Activated naive CD8-positive, alpha-beta T cell treated with anti-CD3 and anti-CD28 coated beads, Interleukin-2, amount 10 ng/mL, durations not matched to agents 7 days and 5 days (primary cell): ENCODE data around the gene MCF2L. TPM values are rescaled to one million over a fixed set of nuclear protein-coding genes. Genes with fewer than 3 reads are reported as not detected.
A peak's percentile ranks its signal among the peaks of the same experiment; 100 is the strongest.
"Not testable (repeated sequence)": the region's sequence is repeated elsewhere in the genome, so short reads cannot be mapped to it uniquely, and the experiment has no call there.

Experiments
- ATAC-seq: fragments of 150-1000 bp; cut with Tn5 transposase; one replicate; pipeline ENCODE4 v1.10.0; 2021; ENCODE audit warnings: low read depth, moderate library complexity
- POLR2A ChIA-PET: fragments of 350-600 bp; sonication (Branson Sonifier 250); formaldehyde crosslinking; loops from one replicate; lab custom pipeline; 2021; ENCODE audit warnings: antibody characterized with exemption; lab: Charles Lee
- DNase-seq: peaks from one replicate; pipeline ENCODE4 v3.0.0; 2021
- H3K27ac Mint-ChIP-seq: one replicate; pipeline ENCODE4 v1.8.0; 2022; ENCODE audit warnings: mild to moderate bottlenecking, mixed read lengths
- H3K27me3 Mint-ChIP-seq: one replicate; pipeline ENCODE4 v1.8.0; 2022; ENCODE audit warnings: mild to moderate bottlenecking, moderate library complexity, mixed read lengths
- H3K36me3 Mint-ChIP-seq: one replicate; pipeline ENCODE4 v1.8.0; 2021; ENCODE audit warnings: mild to moderate bottlenecking, mixed read lengths
- H3K4me1 Mint-ChIP-seq: one replicate; pipeline ENCODE4 v1.8.0; 2021; ENCODE audit warnings: mixed read lengths
- H3K4me3 Mint-ChIP-seq: one replicate; pipeline ENCODE4 v1.8.0; 2022; ENCODE audit warnings: mild to moderate bottlenecking, moderate library complexity, mixed read lengths
- H3K9me3 Mint-ChIP-seq: one replicate; pipeline ENCODE4 v1.8.0; 2021; ENCODE audit warnings: mixed read lengths
- total RNA-seq, 2 experiments: library from RNA; stranded (reverse); gene quantifications; one replicate each; pipeline ENCODE4 v1.2.3, GENCODE V29; 2021

MCF2L gene
- total RNA-seq, 2 experiments from 2014 or later, result 9.3 to 11.5 TPM

DNA sequence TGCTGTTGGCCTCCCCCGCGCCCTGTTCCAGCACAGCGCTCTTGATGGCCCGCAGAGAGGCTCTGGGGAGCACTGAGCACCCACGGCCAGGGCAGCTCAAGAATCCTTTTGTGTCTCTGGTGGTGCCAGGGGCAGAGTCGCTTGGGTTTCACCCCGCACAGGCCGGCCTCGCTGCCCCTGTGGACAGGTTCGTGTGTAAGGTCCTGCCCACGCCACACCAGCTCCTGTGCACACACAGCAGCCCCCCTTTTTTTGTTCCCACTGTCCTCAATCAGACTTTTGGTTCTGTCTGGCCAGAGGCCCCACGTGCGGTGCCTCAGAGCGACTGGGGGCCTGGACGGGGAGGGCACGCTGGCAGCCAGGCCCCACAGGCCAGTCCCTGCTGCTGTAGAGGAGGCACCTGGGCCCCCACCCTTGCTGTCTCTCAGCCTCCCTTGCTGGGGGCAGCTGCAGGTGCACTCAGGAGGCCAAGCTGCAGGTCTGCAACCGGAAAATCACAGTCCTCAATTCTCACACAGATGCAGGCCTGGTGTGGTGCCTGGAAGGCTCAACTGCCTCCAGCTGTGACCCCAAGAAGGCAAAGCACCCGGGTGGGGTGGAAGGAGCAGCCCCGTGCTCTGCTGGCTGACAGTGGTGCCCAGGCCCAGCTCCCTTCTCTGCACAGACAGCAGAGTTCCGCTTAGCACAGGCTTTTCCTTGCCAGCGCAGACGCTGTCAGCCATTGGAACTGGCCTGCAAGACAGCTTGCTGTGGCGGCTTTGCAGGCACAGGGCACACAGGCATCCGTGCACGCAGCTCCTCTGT, 124.0 kb downstream of the MCF2L start:
- no peaks in the 10 kb centered on the region for H3K4me1 Mint-ChIP-seq
- no peaks in the 10 kb centered on the region for H3K36me3 Mint-ChIP-seq
- ATAC-seq (no peak), DNase-seq (no peak)
- POLR2A ChIA-PET, result no interaction called here
- H3K4me3 Mint-ChIP-seq, result no peak overlapping the region
- H3K27me3 Mint-ChIP-seq, result no peaks in the 10 kb centered on the region
- H3K27ac Mint-ChIP-seq, result no peak overlapping the region
- H3K9me3 Mint-ChIP-seq, result no peaks in the 10 kb centered on the region

GRCh38 chr13:113093580-113094409, 124.8 kb downstream of the MCF2L start:
- DNase-seq (no peak), ATAC-seq (no peak)
- Mint-ChIP-seq H3K27me3 (no peaks in the 10 kb centered on the region), H3K4me3 (no peak overlapping the region), H3K36me3 (no peaks in the 10 kb centered on the region), H3K27ac (no peak overlapping the region), H3K4me1 (no peaks in the 10 kb centered on the region), H3K9me3 (no peaks in the 10 kb centered on the region)
- POLR2A ChIA-PET, result no interaction called here

GRCh38 chr13:113094410-113094800, 125.4 kb downstream of the MCF2L start:
- no peaks in the 10 kb centered on the region for H3K27me3 Mint-ChIP-seq
- H3K27ac Mint-ChIP-seq, result no peak overlapping the region
- ATAC-seq (no peak), DNase-seq (no peak)
- no peaks in the 10 kb centered on the region for H3K36me3 Mint-ChIP-seq
- H3K4me3 Mint-ChIP-seq, result no peak overlapping the region
- H3K4me1 Mint-ChIP-seq, result no peaks in the 10 kb centered on the region
- POLR2A ChIA-PET, result interaction anchor here (0.6 kb wide), 1 partner anchor 96 kb away, joined by 6 read pairs; no protein-coding TSS in a partner anchor
- H3K9me3 Mint-ChIP-seq, result no peaks in the 10 kb centered on the region

GRCh38 chr13:113095146-113096051, 126.4 kb downstream of the MCF2L start:
- no peak for ATAC-seq
- H3K4me1 Mint-ChIP-seq, result no peaks in the 10 kb centered on the region
- no peak for DNase-seq
- H3K27me3 Mint-ChIP-seq, result no peaks in the 10 kb centered on the region
- no peaks in the 10 kb centered on the region for H3K9me3 Mint-ChIP-seq
- POLR2A ChIA-PET, result no interaction called here
- H3K36me3 Mint-ChIP-seq, result no peaks in the 10 kb centered on the region
- H3K4me3 Mint-ChIP-seq, result no peak overlapping the region
- H3K27ac Mint-ChIP-seq, result no peak overlapping the region

DNA sequence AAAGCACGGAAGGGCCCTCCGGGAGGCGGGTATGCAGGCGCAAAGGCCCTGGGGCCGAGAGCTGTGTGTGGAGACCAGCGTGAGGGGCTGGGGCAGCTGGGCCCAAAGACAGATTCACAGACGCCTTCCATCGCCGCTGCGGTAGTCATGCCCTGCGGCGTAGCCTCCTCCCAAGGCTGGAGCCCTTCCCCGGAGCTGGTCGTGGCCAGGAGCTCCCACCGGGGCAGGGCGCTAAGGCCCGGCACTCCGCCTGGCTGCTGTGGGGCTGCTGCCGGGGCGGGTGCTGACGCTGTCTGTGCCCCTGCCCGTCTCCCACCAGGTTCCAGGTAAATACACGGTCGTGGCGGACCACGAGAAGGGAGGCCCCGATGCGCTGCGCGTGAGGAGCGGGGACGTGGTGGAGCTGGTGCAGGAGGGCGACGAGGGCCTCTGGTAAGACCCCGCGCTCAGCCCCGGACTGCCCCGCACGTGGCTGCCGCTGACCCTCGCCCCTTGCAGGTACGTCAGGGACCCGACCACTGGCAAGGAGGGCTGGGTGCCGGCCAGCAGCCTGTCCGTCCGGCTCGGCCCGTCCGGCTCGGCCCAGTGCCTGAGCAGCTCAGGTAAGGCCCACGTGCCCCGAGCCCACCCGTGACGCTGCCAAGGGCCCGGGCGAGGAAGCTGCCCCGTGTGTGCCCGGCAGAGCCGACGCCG, 127.2 kb downstream of the MCF2L start:
- Mint-ChIP-seq H3K36me3 (no peaks in the 10 kb centered on the region), H3K4me3 (no peak overlapping the region), H3K27me3 (no peaks in the 10 kb centered on the region), H3K9me3 (no peaks in the 10 kb centered on the region), H3K27ac (no peak overlapping the region), H3K4me1 (no peaks in the 10 kb centered on the region)
- POLR2A ChIA-PET, result no interaction called here
- no peak for ATAC-seq
- DNase-seq, result no peak

DNA sequence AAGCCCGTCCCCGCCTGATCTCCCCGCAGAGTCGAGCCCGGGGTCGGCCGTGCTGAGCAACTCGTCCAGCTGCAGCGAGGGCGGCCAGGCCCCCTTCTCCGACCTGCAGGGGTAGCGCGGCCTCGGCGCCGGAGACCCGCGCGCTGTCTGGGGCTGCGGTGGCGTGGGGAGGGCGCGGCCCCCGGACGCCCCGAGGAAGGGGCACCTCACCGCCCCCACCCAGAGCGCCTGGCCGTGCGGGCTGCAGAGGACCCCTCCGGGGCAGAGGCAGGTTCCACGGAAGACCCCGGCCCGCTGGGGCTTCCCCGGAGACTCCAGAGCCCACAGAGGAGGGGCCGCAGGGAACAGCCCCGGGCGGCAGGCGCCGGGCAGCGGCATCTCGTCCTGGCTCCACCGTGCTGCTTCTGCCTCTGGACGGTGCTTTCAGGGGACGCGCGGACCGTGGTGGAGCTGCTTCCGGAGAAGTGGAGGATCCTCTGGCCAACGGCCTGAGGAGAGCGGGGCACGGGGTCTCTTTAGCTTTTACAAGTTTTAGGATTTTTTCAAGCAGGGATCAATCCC, 127.8 kb downstream of the MCF2L start:
- DNase-seq (no peak), ATAC-seq (no peak)
- Mint-ChIP-seq H3K27ac (no peak overlapping the region), H3K36me3 (no peaks in the 10 kb centered on the region), H3K4me3 (no peak overlapping the region), H3K27me3 (peaks cover 4% of the 10 kb centered on the region), H3K4me1 (no peaks in the 10 kb centered on the region), H3K9me3 (no peaks in the 10 kb centered on the region)
- POLR2A ChIA-PET, result no interaction called here

- Mint-ChIP-seq H3K4me3 (no peak overlapping the region), H3K27me3 (peaks cover 4% of the 10 kb centered on the region), H3K9me3 (no peaks in the 10 kb centered on the region), H3K36me3 (no peaks in the 10 kb centered on the region), H3K27ac (no peak overlapping the region), H3K4me1 (no peaks in the 10 kb centered on the region)
- no peak for ATAC-seq
- POLR2A ChIA-PET, result no interaction called here
- no peak for DNase-seq
Measured at GRCh38 chr13:113097651-113098050, 128.6 kb downstream of the MCF2L start.

DNA sequence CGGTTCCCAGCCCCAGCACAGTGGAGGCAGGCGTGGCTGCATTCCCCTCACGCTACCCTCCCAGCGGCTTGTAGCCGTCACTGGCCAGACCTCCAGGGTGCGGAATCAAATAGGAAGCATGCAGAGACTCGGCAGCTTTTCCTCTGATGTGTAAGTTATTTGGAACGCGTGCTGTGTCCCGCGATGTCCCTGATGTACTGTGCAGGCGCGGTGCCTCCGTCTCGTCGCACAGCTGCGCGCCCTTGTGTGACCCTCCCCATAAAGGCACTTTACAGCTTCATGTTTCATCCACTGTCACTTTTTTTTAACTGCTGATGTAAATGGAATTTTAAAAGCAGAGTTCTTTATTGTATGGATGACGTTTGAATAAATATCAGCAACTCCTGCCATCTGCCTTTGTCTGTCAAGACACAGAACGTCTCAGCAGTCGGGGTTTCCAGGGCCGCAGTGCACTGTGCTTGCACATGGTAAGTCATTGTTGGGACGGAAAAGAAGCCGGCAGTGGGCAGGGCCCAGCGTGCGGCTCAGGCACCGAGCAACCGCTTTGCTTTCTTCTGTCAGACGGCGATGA, 129.2 kb downstream of the MCF2L start:
- no peak overlapping the region for H3K4me3 Mint-ChIP-seq
- H3K27ac Mint-ChIP-seq, result no peak overlapping the region
- peaks cover 4% of the 10 kb centered on the region for H3K27me3 Mint-ChIP-seq
- POLR2A ChIA-PET, result no interaction called here
- ATAC-seq (no peak), DNase-seq (no peak)
- H3K4me1 Mint-ChIP-seq, result no peaks in the 10 kb centered on the region
- no peaks in the 10 kb centered on the region for H3K36me3 Mint-ChIP-seq
- H3K9me3 Mint-ChIP-seq, result no peaks in the 10 kb centered on the region

DNA sequence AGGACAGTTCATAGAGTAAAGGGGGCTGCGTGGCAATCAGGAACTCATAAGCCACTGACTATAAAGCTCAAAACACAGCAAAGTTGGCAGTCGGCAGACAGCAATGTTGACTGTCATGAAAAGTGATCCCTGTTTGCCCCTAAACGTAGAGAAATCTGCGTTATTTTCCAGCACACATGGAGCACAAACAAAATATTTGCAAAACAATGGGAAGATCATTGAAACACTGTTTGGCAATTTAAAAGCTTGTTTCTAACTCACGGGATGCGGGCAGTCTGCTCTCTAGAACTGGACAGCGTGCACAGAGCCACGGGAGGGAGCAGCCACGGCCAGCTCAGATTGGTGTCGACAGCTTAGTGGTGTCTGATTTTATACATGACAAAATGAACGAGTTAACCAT, 130.1 kb downstream of the MCF2L start:
- no peak for ATAC-seq
- no peak for DNase-seq
- Mint-ChIP-seq H3K4me3 (no peak overlapping the region), H3K27ac (no peak overlapping the region), H3K4me1 (no peaks in the 10 kb centered on the region), H3K9me3 (no peaks in the 10 kb centered on the region), H3K27me3 (peaks cover 4% of the 10 kb centered on the region), H3K36me3 (no peaks in the 10 kb centered on the region)
- POLR2A ChIA-PET, result no interaction called here

- H3K9me3 Mint-ChIP-seq, H3K4me3 Mint-ChIP-seq, ATAC-seq, H3K27me3 Mint-ChIP-seq, H3K36me3 Mint-ChIP-seq, H3K4me1 Mint-ChIP-seq, DNase-seq, H3K27ac Mint-ChIP-seq, POLR2A ChIA-PET: not testable (repeated sequence)
Measured at GRCh38 chr13:113102302-113102701, 133.3 kb downstream of the MCF2L start.

- ATAC-seq (no peak), DNase-seq (no peak)
- H3K27ac Mint-ChIP-seq, result peak overlapping the region; percentile 1
- H3K27me3 Mint-ChIP-seq, result peaks cover 4% of the 10 kb centered on the region
- H3K9me3 Mint-ChIP-seq, result no peaks in the 10 kb centered on the region
- POLR2A ChIA-PET, result no interaction called here
- no peaks in the 10 kb centered on the region for H3K36me3 Mint-ChIP-seq
- H3K4me3 Mint-ChIP-seq, result no peak overlapping the region
- H3K4me1 Mint-ChIP-seq, result no peaks in the 10 kb centered on the region
Measured at GRCh38 chr13:113102727-113103126, 133.7 kb downstream of the MCF2L start.

DNA sequence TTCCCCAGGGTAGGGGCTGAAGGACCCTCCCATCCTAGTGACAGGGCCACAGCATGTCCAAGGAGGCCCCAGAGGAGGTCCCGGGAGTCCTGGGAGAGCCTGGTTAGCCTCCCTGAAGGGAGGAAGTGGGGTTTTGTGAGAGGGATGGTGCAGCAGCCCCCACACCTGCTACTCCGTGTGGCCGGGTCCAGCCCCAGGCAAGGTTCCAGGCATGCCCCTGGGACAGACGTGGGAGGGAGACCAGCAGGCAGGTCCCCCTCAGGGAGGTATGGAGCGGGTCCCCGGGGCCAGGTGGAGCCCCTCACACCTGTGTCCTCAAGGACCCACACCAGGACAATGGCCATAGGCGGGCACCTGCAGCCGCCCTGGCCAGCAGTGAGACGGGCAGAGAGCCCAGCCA, 134.6 kb downstream of the MCF2L start:
- no peak overlapping the region for H3K27ac Mint-ChIP-seq
- H3K27me3 Mint-ChIP-seq, result peaks cover 4% of the 10 kb centered on the region
- no peak for ATAC-seq
- H3K9me3 Mint-ChIP-seq, result no peaks in the 10 kb centered on the region
- H3K4me3 Mint-ChIP-seq, result no peak overlapping the region
- DNase-seq, result no peak
- no peaks in the 10 kb centered on the region for H3K36me3 Mint-ChIP-seq
- no peaks in the 10 kb centered on the region for H3K4me1 Mint-ChIP-seq
- POLR2A ChIA-PET, result no interaction called here
